Tibial nerve (tissue), 4 donors: ENCODE results near the gene TPCN1. TPM values are rescaled to one million over a fixed set of nuclear protein-coding genes. Genes with fewer than 3 reads are reported as not detected.
A peak's percentile ranks its signal among the peaks of the same experiment; 100 is the strongest.

Experiments
- DNase-seq, 2 donors: peaks; one replicate each; pipeline ENCODE4 v3.0.0-alpha.2; 2019; ENCODE audit warnings: low spot score in 2 of 2
- H3K27ac ChIP-seq, 4 donors: fragments of 200-600 bp; sonication (generic) in 3 of 4; one replicate each; pipeline ENCODE4 v1.5.1; 2017 to 2019; ENCODE audit warnings: mild to moderate bottlenecking in 1 of 4
- H3K27me3 ChIP-seq, 2 donors: fragments of 200-600 bp; sonication (generic) in 1 of 2; one replicate each; pipeline versions ENCODE4 v1.5.1 to v1.6.0; 2017 to 2019
- H3K36me3 ChIP-seq, 3 donors: fragments of 200-600 bp; sonication (generic); one replicate each; pipeline ENCODE4 v1.5.1; 2018 to 2019
- H3K4me1 ChIP-seq, 4 donors: fragments of 200-600 bp; sonication (generic) in 3 of 4; one replicate each; pipeline ENCODE4 v1.5.1; 2017 to 2019
- H3K4me3 ChIP-seq, 4 donors: fragments of 200-600 bp; sonication (generic) in 3 of 4; one replicate each; pipeline ENCODE4 v1.5.1; 2017 to 2019; ENCODE audit warnings: mild to moderate bottlenecking in 1 of 4, moderate library complexity in 1 of 4
- H3K9me3 ChIP-seq, 4 donors: fragments of 200-600 bp; sonication (generic) in 3 of 4; one replicate each; pipeline ENCODE4 v1.5.1; 2017 to 2019
- EP300 ChIP-seq, 2 donors: sonication (generic); formaldehyde crosslinking; IDR thresholded peaks; one replicate each; pipeline ENCODE4 v1.6.1; 2017; ENCODE audit warnings: antibody characterized with exemption in 2 of 2, mild to moderate bottlenecking in 1 of 2
- POLR2A ChIP-seq, 2 donors: fragments of 450-650 bp; IDR thresholded peaks; one replicate each; pipeline ENCODE4 v1.6.1; 2017; ENCODE audit warnings: antibody characterized with exemption in 2 of 2, mild to moderate bottlenecking in 2 of 2, moderate library complexity in 2 of 2
- WGBS, 2 donors: methylation state at CpG; one replicate each; pipeline ENCODE4 v1.1.5; 2018; 5-methylcytosine and 5-hydroxymethylcytosine counted together
- total RNA-seq, 4 donors: library from RNA; depleted of rRNA; stranded (reverse); fragments of >200 nt; gene quantifications; one replicate each; pipeline ENCODE4 v1.1.0, GENCODE V29; 2016
- TF ChIP-seq, protein P1 (sequence below), 5 experiments: fragments of 200-600 bp in 3 of 5; fragments of 450-650 bp in 2 of 5; sonication (generic) in 3 of 5; IDR thresholded peaks; one replicate each; pipeline ENCODE4 v1.5.1; 2016 to 2019; ENCODE audit warnings: antibody characterized with exemption in 5 of 5, mild to moderate bottlenecking in 3 of 5, moderate library complexity in 2 of 5

TPCN1 gene
- total RNA-seq, 4 donors from 2014 or later: 62.7 to 77.6 (median 69.8) TPM

DNA sequence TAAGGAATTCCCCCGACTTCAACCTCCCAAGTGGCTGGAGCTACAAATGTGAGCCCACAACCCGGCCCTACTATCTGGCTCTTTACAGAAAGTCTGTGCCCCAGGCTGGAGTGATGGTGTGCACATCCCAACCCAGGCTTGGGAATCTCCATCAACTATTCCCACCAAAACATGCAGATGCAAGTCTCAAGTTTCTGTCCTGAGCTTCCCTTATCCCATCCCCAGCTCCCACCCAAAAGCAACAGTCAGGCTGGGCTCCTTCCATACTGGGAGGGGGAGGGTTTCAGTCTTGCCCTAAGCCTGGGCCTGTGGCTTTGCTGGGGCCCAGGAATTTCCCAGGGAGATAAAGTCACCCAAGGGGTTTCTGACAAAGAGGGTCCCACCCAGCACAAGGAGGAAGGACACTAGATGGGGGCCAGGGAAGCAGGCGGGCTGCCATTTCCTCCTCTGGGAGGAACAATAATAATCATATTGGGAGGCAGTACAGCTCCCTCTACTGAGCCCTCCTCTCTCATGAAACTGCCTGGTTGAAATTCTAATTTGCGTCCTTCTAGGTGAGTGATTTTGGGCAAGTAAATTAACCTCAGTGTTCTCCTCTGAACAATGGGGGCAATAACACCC, 105.6 kb downstream of the TPCN1 start:
- H3K4me3 ChIP-seq: no peak overlapping the region
- 53 to 63% methylated on average over 4 of the region's 4 CpGs for WGBS, 2 donors
- H3K4me1 ChIP-seq: peaks cover 0 to 26% (median 0%) of the 10 kb centered on the region in 4 donors
- no peaks in the 10 kb centered on the region for H3K27me3 ChIP-seq
- H3K27ac ChIP-seq: peak overlapping the region in 2 of 4 donors; percentile 47 to 70
- H3K36me3 ChIP-seq: peaks cover 0 to 60% (median 0%) of the 10 kb centered on the region in 3 donors
- TF ChIP-seq, protein P1, sequence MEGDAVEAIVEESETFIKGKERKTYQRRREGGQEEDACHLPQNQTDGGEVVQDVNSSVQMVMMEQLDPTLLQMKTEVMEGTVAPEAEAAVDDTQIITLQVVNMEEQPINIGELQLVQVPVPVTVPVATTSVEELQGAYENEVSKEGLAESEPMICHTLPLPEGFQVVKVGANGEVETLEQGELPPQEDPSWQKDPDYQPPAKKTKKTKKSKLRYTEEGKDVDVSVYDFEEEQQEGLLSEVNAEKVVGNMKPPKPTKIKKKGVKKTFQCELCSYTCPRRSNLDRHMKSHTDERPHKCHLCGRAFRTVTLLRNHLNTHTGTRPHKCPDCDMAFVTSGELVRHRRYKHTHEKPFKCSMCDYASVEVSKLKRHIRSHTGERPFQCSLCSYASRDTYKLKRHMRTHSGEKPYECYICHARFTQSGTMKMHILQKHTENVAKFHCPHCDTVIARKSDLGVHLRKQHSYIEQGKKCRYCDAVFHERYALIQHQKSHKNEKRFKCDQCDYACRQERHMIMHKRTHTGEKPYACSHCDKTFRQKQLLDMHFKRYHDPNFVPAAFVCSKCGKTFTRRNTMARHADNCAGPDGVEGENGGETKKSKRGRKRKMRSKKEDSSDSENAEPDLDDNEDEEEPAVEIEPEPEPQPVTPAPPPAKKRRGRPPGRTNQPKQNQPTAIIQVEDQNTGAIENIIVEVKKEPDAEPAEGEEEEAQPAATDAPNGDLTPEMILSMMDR (IDR thresholded peaks at IDR 0.05): no peak
- TF ChIP-seq POLR2A (IDR thresholded peaks at IDR 0.05) (no peak), EP300 (IDR thresholded peaks at IDR 0.05) (no peak)
- peaks cover 0 to 15% (median 0%) of the 10 kb centered on the region in 4 donors for H3K9me3 ChIP-seq
- no peak for DNase-seq

DNA sequence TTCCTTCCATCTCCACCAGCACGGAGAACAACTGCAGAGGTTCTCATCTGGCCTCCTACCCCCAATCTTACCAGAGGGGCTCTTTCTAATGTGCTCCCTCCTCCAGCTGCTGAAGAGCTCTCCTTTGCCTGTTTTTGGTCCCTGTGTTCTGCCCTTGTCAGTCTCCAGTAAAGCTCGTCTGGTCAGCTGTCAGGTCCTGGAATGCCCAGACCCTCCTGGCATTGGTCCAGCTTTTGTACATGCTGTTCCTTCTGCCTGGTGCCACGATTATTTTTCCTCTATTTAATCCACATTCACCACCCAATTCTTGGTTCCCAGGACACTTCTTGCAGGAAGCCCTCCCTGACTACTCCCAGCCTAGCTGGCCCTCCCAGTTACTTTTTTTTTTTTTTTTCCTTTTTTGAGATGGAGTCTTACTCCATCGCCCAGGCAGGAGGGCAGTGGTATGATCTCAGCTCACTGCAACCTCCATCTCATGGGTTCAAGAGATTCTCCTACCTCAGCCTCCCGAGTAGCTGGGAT, 107.2 kb downstream of the TPCN1 start:
- peaks cover 0 to 36% (median 5%) of the 10 kb centered on the region in 4 donors for H3K4me1 ChIP-seq
- 75% methylated on average over 5 of the region's 5 CpGs for WGBS, 2 donors
- no peak overlapping the region for H3K4me3 ChIP-seq
- peak in 1 of 2 donors; percentile 15 for DNase-seq
- H3K27ac ChIP-seq: no peak overlapping the region
- TF ChIP-seq, protein P1 (IDR thresholded peaks at IDR 0.05): no peak
- no peak for TF ChIP-seq EP300 (IDR thresholded peaks at IDR 0.05)
- no peak for TF ChIP-seq POLR2A (IDR thresholded peaks at IDR 0.05)
- H3K36me3 ChIP-seq: peaks cover 0 to 53% (median 0%) of the 10 kb centered on the region in 3 donors
- no peaks in the 10 kb centered on the region for H3K27me3 ChIP-seq
- no peaks in the 10 kb centered on the region for H3K9me3 ChIP-seq

DNA sequence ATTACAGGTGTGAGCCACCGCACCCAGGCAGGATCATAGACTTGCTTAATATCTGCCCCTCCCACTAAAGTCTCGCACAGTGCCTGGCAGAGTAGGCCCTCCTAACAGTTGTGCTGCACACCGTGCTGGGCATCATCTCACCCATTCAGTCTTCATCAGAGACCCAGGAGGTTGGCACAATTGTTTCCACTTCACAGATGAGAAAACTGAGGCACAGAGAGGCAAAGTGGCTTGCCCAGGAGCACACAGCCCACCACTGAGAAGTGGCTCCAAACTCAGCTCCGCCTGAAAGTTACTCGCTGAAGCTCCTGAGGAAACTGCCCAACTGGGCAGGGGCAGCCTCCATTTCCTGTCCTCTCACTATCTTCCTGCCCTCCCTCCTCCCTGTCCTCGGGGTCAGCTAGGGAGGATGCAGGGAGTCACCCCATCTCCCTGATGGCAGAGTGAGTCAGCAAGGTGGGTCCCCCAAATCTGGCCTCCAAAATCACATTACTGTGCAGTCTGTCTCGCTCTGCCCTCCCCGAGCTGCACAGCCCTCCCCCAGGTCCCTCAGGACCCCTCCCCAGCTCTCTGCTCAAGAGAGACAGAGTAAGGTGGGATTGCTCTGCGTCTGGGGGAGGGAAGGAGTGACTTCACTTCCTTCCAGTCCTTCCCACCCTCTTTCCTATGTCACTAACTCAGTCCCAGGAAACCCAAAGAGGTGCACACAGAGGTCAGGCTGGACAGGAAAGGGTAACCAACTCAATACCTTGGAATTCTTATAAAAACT, 107.9 kb downstream of the TPCN1 start:
- TF ChIP-seq POLR2A (IDR thresholded peaks at IDR 0.05) (no peak), EP300 (IDR thresholded peaks at IDR 0.05) (no peak)
- TF ChIP-seq, protein P1 (IDR thresholded peaks at IDR 0.05): no peak
- Histone ChIP-seq H3K4me1 (peaks cover 0 to 43% (median 9%) of the 10 kb centered on the region in 4 donors), H3K27me3 (no peaks in the 10 kb centered on the region), H3K9me3 (no peaks in the 10 kb centered on the region), H3K36me3 (peaks cover 0 to 47% (median 0%) of the 10 kb centered on the region in 3 donors), H3K4me3 (no peak overlapping the region), H3K27ac (no peak overlapping the region)
- 78 to 84% methylated on average over 8 to 9 of the region's 9 CpGs for WGBS, 2 donors
- no peak for DNase-seq

DNA sequence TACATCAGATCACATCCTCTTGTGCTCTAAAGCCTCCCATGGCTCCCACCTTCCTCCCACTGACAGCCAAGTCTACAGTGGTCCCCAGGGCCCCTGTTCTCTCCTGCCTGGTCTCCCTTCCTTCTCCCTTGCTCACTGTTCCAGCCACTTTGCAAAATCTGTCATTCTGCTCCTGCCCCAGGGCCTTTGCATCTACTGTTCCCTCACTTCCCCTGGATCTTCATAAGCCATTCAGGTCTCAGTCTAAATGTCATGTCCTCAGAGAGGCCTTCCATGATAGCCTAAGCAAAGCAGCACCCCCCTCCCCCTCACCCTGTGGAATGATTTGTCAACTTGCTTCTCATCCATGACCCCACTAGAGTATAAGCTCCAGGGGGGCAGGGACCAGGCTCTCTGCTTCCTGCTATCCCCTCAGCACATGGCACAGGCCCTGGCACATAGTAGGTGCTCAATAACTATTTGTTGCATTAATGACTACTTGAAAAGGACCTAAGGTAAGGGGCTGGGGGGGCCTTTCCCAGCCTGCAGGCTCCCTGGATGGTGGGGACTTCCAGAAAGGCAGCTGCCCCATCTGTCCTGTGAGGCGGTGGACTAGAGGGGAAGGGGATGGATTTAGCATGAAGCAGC, 108.6 kb downstream of the TPCN1 start:
- no peaks in the 10 kb centered on the region for H3K9me3 ChIP-seq
- no peak overlapping the region for H3K4me3 ChIP-seq
- H3K36me3 ChIP-seq: peaks cover 0 to 44% (median 0%) of the 10 kb centered on the region in 3 donors
- H3K27ac ChIP-seq: no peak overlapping the region
- no peak for DNase-seq
- 90 to 100% methylated on average over 1 of the region's 1 CpG for WGBS, 2 donors
- peaks cover 0 to 46% (median 9%) of the 10 kb centered on the region in 4 donors for H3K4me1 ChIP-seq
- TF ChIP-seq, protein P1 (IDR thresholded peaks at IDR 0.05): no peak
- no peak for TF ChIP-seq POLR2A (IDR thresholded peaks at IDR 0.05)
- no peak for TF ChIP-seq EP300 (IDR thresholded peaks at IDR 0.05)
- H3K27me3 ChIP-seq: no peaks in the 10 kb centered on the region
